ENCODE data around the gene MIEN1.
"Not testable (repeated sequence)": the region's sequence is repeated elsewhere in the genome, so short reads cannot be mapped to it uniquely, and the experiment has no call there.

The MIEN1 gene

DNA sequence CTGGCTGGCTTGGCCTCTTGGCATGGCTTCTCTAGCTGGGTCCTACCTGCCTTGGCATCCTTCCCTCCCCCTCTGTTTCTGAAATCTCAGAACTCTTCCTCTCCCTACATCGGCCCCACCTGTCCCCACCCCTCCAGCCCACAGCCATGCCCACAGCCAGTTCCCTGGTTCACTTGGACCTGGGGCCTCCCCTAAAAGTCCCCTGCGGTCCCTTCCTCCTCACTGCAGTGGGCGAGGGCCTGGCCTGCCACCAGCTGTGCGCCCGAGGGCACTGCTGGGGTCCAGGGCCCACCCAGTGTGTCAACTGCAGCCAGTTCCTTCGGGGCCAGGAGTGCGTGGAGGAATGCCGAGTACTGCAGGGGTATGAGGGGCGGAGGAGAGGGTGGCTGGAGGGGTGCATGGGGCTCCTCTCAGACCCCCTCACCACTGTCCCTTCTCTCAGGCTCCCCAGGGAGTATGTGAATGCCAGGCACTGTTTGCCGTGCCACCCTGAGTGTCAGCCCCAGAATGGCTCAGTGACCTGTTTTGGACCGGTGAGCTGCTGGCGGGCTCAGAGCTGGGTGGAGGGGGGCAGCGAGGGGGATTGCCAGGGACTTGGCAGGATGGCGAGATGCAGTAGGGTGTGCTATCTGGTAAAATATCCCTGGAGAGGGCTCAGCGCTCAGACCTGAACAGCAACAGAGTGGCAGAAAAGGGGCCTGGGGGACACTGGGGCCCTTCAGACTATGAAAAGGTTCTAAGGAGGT, 14.1 kb downstream of the MIEN1 start:
- no peak overlapping the region for H3K4me3 ChIP-seq (ENCODE audit: low read depth, low read length)
- DNase-seq, result no peak
- H3K27ac ChIP-seq, result no peak overlapping the region
- H3K36me3 ChIP-seq (replicated peaks), result peaks cover 22% of the 10 kb centered on the region
- TF ChIP-seq, protein P1, sequence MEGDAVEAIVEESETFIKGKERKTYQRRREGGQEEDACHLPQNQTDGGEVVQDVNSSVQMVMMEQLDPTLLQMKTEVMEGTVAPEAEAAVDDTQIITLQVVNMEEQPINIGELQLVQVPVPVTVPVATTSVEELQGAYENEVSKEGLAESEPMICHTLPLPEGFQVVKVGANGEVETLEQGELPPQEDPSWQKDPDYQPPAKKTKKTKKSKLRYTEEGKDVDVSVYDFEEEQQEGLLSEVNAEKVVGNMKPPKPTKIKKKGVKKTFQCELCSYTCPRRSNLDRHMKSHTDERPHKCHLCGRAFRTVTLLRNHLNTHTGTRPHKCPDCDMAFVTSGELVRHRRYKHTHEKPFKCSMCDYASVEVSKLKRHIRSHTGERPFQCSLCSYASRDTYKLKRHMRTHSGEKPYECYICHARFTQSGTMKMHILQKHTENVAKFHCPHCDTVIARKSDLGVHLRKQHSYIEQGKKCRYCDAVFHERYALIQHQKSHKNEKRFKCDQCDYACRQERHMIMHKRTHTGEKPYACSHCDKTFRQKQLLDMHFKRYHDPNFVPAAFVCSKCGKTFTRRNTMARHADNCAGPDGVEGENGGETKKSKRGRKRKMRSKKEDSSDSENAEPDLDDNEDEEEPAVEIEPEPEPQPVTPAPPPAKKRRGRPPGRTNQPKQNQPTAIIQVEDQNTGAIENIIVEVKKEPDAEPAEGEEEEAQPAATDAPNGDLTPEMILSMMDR (IDR thresholded peaks at IDR 0.05; ENCODE audit: low read depth, low read length, missing control alignments), result no peak
- in situ Hi-C loops (cut with HindIII; ENCODE audit: low pct_ligation_motif_present, low sequenced_read_pairs), result no loop called here
- no peaks in the 10 kb centered on the region for H3K27me3 ChIP-seq (replicated peaks)

DNA sequence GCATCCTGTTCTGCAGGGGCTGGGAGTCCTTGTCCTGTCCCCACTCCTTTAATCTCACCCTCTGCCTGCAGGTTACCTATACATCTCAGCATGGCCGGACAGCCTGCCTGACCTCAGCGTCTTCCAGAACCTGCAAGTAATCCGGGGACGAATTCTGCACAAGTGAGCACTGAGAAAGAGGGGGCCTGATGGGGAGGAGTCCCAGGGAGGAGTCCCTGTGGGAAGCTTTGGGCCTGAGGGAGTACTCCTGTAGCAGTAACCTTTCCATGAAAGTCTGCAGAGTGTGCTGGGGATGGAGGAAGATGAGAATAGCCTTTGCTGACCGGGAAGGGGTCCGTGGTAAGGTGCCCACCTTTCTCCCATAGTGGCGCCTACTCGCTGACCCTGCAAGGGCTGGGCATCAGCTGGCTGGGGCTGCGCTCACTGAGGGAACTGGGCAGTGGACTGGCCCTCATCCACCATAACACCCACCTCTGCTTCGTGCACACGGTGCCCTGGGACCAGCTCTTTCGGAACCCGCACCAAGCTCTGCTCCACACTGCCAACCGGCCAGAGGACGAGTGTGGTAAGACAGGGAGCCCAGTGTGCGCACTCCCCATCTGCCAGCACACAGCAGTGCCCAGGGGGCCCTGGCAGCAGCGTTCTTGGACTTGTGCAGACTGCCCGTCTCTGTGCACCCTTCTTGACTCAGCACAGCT, 14.8 kb downstream of the MIEN1 start:
- peaks cover 24% of the 10 kb centered on the region for H3K36me3 ChIP-seq (replicated peaks)
- H3K4me3 ChIP-seq (ENCODE audit: low read depth, low read length), result no peak overlapping the region
- no peak overlapping the region for H3K27ac ChIP-seq
- in situ Hi-C loops (cut with HindIII; ENCODE audit: low pct_ligation_motif_present, low sequenced_read_pairs), result no loop called here
- DNase-seq, result no peak
- TF ChIP-seq, protein P1 (IDR thresholded peaks at IDR 0.05; ENCODE audit: low read depth, low read length, missing control alignments), result no peak
- no peaks in the 10 kb centered on the region for H3K27me3 ChIP-seq (replicated peaks)

DNA sequence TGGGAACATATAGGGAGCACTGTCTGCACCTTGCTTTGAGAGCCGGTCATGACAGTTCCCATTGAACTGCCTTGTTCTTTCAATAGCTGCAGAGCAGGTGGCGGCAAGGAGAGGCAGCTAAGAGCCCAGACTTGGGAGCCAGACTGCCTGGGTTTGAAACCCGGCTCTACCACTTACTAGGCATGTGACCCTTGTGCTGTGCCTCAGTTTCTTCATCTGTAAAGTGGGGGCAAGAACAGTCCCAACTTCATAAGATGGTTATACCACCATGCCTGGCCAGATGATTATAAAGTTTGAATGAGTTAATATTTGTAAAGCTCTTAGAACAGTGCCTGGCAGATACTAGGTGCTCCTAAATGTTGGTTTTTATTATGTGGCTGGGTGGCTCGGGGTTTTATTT, 16.1 kb downstream of the MIEN1 start:
- in situ Hi-C loops (cut with HindIII; ENCODE audit: low pct_ligation_motif_present, low sequenced_read_pairs), result no loop called here
- no peaks in the 10 kb centered on the region for H3K27me3 ChIP-seq (replicated peaks)
- TF ChIP-seq, protein P1 (IDR thresholded peaks at IDR 0.05; ENCODE audit: low read depth, low read length, missing control alignments), result no peak
- no peak overlapping the region for H3K4me3 ChIP-seq (ENCODE audit: low read depth, low read length)
- H3K36me3 ChIP-seq (replicated peaks), result peaks cover 30% of the 10 kb centered on the region
- no peak for DNase-seq
- H3K27ac ChIP-seq, result no peak overlapping the region

DNA sequence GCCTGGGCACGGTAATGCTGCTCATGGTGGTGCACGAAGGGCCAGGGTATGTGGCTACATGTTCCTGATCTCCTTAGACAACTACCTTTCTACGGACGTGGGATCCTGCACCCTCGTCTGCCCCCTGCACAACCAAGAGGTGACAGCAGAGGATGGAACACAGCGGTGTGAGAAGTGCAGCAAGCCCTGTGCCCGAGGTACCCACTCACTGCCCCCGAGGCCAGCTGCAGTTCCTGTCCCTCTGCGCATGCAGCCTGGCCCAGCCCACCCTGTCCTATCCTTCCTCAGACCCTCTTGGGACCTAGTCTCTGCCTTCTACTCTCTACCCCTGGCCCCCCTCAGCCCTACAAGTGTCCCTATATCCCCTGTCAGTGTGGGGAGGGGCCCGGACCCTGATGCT, 18.5 kb downstream of the MIEN1 start:
- TF ChIP-seq, protein P1 (IDR thresholded peaks at IDR 0.05; ENCODE audit: low read depth, low read length, missing control alignments), result no peak
- no peak for DNase-seq
- Histone ChIP-seq H3K4me3 (ENCODE audit: low read depth, low read length) (no peak overlapping the region), H3K27ac (no peak overlapping the region), H3K27me3 (replicated peaks) (no peaks in the 10 kb centered on the region), H3K36me3 (replicated peaks) (peaks cover 41% of the 10 kb centered on the region)
- in situ Hi-C loops (cut with HindIII; ENCODE audit: low pct_ligation_motif_present, low sequenced_read_pairs), result no loop called here

DNA sequence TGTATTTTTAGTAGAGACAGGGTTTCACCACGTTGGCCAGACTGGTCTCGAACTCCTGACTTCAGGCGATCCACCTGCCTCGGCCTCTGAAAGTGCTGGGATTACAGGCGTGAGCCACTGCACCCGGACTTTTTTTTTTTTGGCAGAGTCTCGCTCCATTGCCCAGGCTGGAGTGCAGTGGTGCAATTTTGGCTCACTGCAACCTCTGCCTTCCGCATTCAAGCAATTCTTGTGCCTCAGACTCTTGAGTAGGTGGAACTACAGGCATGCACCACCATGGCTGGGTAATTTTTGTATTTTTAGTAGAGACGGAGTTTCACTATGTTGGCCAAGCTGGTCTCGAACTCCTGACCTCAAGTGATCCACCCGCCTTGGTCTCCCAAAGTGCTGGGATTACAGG, 19.3 kb downstream of the MIEN1 start:
- H3K27me3 ChIP-seq (replicated peaks); H3K27ac ChIP-seq; DNase-seq; in situ Hi-C loops (cut with HindIII; ENCODE audit: low pct_ligation_motif_present, low sequenced_read_pairs); H3K4me3 ChIP-seq (ENCODE audit: low read depth, low read length): not testable (repeated sequence)
- peaks cover 41% of the 10 kb centered on the region for H3K36me3 ChIP-seq (replicated peaks)

DNA sequence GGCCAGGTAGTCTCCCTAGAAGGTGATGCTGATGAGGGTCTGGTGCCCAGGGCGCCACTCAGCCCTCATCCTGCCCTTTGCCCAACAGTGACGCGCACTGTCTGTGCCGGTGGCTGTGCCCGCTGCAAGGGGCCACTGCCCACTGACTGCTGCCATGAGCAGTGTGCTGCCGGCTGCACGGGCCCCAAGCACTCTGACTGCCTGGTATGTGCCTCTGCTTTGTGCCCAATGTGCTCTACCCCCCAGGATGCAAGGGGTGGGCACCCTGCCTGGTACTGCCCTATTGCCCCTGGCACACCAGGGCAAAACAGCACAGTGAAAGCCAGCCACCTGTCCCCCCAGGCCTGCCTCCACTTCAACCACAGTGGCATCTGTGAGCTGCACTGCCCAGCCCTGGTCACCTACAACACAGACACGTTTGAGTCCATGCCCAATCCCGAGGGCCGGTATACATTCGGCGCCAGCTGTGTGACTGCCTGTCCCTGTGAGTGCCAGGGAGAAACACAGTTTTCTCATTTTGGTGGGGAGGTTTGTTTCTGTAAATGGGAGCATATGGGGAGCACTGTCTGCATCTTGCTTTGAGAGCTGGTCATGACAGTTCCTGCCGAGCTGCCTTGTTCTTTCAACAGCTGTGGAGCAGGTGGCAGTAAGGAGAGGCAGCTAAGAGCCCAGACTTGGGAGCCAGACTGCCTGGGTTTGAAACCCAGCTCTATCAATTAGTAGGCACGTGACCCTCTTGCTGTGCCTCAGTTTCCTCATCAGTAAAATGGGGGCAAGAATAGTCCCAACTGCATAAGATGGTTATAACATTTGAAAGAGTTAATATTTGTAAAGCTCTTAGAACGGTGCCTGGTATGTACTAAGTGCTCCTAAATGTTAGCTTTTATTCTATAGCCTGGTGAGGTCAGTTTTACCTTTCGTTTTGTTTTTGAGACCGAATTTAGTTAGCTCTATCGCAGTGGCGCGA, 20.1 kb downstream of the MIEN1 start:
- Histone ChIP-seq H3K4me3 (ENCODE audit: low read depth, low read length) (no peak overlapping the region), H3K27me3 (replicated peaks) (no peaks in the 10 kb centered on the region), H3K36me3 (replicated peaks) (peaks cover 33% of the 10 kb centered on the region), H3K27ac (no peak overlapping the region)
- no peak for DNase-seq
- in situ Hi-C loops (cut with HindIII; ENCODE audit: low pct_ligation_motif_present, low sequenced_read_pairs), result no loop called here
- TF ChIP-seq, protein P1 (IDR thresholded peaks at IDR 0.05; ENCODE audit: low read depth, low read length, missing control alignments), result no peak
